Neural cell (in vitro differentiated cells): ENCODE results near the gene AKAP6. TPM values are rescaled to one million over a fixed set of nuclear protein-coding genes. Genes with fewer than 3 reads are reported as not detected.

Experiments used
- H2AFZ ChIP-seq: fragments of 200-600, 300-800 bp; sonication (generic), shearing (Covaris generic); 2 replicates; pipeline ENCODE4 v1.6.0; 2014; ENCODE audit warnings: low read depth, mild to moderate bottlenecking, antibody characterized with exemption, low read length, moderate library complexity
- H3F3A ChIP-seq: fragments of 200-600 bp; shearing (Covaris generic); 2 replicates; pipeline ENCODE4 v1.6.1; 2016; ENCODE audit warnings: mild to moderate bottlenecking, moderate library complexity, mixed read lengths, antibody characterized with exemption, low read length; ENCODE audit not compliant: insufficient read depth, poor library complexity, severe bottlenecking
- H3K27ac ChIP-seq: fragments of 200-600, 300-800 bp; sonication (generic), shearing (Covaris generic); 2 replicates; pipeline ENCODE4 v1.5.1; 2014; ENCODE audit warnings: mild to moderate bottlenecking, low read length, moderate library complexity
- H3K27me3 ChIP-seq: fragments of 300-800, 200-600 bp; sonication (generic), shearing (Covaris generic); 2 replicates; pipeline ENCODE4 v1.6.0; 2014; ENCODE audit warnings: mild to moderate bottlenecking, low read depth, low read length, moderate library complexity; ENCODE audit not compliant: insufficient read depth
- H3K36me3 ChIP-seq: fragments of 300-800, 200-600 bp; sonication (generic), shearing (Covaris generic); 2 replicates; pipeline ENCODE4 v1.5.1; 2014; ENCODE audit warnings: mild to moderate bottlenecking, antibody characterized with exemption, low read length, moderate library complexity; ENCODE audit not compliant: insufficient read depth
- H3K4me2 ChIP-seq: fragments of 300-800, 200-600 bp; sonication (generic), shearing (Covaris generic); 2 replicates; pipeline ENCODE4 v1.6.0; 2014; ENCODE audit warnings: mild to moderate bottlenecking, low read length
- H3K4me3 ChIP-seq: fragments of 300-800, 200-600 bp; sonication (generic), shearing (Covaris generic); 2 replicates; pipeline ENCODE4 v1.5.1; 2014; ENCODE audit warnings: mild to moderate bottlenecking, low read length, moderate library complexity
- H3K79me2 ChIP-seq: fragments of 200-600 bp; shearing (Covaris generic); replicated peaks from 2 replicates; pipeline ENCODE4 v1.6.0; 2014; ENCODE audit warnings: mild to moderate bottlenecking, low read length, moderate library complexity; ENCODE audit not compliant: insufficient read depth
- H3K9ac ChIP-seq: fragments of 300-800, 200-600 bp; sonication (generic), shearing (Covaris generic); 2 replicates; pipeline ENCODE4 v1.6.1; 2016; ENCODE audit warnings: mild to moderate bottlenecking, low read length, mixed read lengths
- H3K9me2 ChIP-seq: fragments of 200-600 bp; shearing (Covaris generic); 2 replicates; pipeline ENCODE4 v1.6.1; 2016; ENCODE audit warnings: mild to moderate bottlenecking, low read length, mixed read lengths; ENCODE audit not compliant: insufficient read depth
- H3K9me3 ChIP-seq: fragments of 200-600, 300-800 bp; sonication (generic), shearing (Covaris generic); 2 replicates; pipeline ENCODE4 v1.6.1; 2016; ENCODE audit warnings: mild to moderate bottlenecking, mixed run types, low read length, moderate library complexity, mixed read lengths
- H4K20me1 ChIP-seq: fragments of 200-600 bp; shearing (Covaris generic); 2 replicates; pipeline ENCODE4 v1.6.1; 2016; ENCODE audit warnings: mild to moderate bottlenecking, mixed run types; ENCODE audit not compliant: insufficient read depth
- EP300 ChIP-seq: fragments of 450-650 bp; conservative IDR thresholded peaks from 2 replicates; pipeline ENCODE4 v1.6.1; 2014; ENCODE audit warnings: antibody characterized with exemption, mild to moderate bottlenecking, moderate library complexity; ENCODE audit not compliant: poor library complexity, severe bottlenecking
- EZH2 ChIP-seq: fragments of 200-600, 300-800 bp; shearing (Covaris generic), sonication (generic); IDR thresholded peaks from 2 replicates; pipeline ENCODE4 v1.6.1; 2014; ENCODE audit warnings: antibody characterized with exemption, low read length, borderline replicate concordance, mild to moderate bottlenecking; ENCODE audit not compliant: insufficient read depth, poor library complexity, severe bottlenecking
- MXI1 ChIP-seq: fragments of 450-650 bp; conservative IDR thresholded peaks from 2 replicates; pipeline ENCODE4 v1.6.1; 2014; ENCODE audit warnings: antibody characterized with exemption, mild to moderate bottlenecking; ENCODE audit not compliant: poor library complexity, severe bottlenecking
- POLR2AphosphoS5 ChIP-seq: IDR thresholded peaks from 2 replicates; pipeline ENCODE4 v1.6.1; 2012
- RAD21 ChIP-seq: fragments of 450-650 bp; conservative IDR thresholded peaks from 2 replicates; pipeline ENCODE4 v1.6.1; 2014; ENCODE audit warnings: antibody characterized with exemption, mild to moderate bottlenecking, moderate library complexity
- SMC3 ChIP-seq: fragments of 450-650 bp; conservative IDR thresholded peaks from 2 replicates; pipeline ENCODE4 v1.6.1; 2014; ENCODE audit warnings: antibody characterized with exemption, mild to moderate bottlenecking, moderate library complexity; ENCODE audit not compliant: poor library complexity
- TAF1 ChIP-seq: IDR thresholded peaks from 2 replicates; pipeline ENCODE4 v1.6.1; 2012; ENCODE audit warnings: low read depth
- polyA plus RNA-seq: library from polyadenylated mRNA; depleted of rRNA; stranded (reverse); fragments of >200 nt; gene quantifications from 2 replicates; pipeline ENCODE4 v1.2.3, GENCODE V29; 2014
- TF ChIP-seq, protein P1 (sequence below): fragments of 450-650 bp; IDR thresholded peaks from 2 replicates; pipeline ENCODE4 v1.5.1; 2014; ENCODE audit warnings: antibody characterized with exemption, mild to moderate bottlenecking, moderate library complexity; ENCODE audit not compliant: poor library complexity, severe bottlenecking
- TF ChIP-seq, protein P2 (sequence below): IDR thresholded peaks from 2 replicates; pipeline ENCODE4 v1.6.1; 2012; ENCODE audit warnings: borderline replicate concordance

AKAP6 gene
- polyA plus RNA-seq, 1 donor from 2014 or later: 15.8 TPM

DNA sequence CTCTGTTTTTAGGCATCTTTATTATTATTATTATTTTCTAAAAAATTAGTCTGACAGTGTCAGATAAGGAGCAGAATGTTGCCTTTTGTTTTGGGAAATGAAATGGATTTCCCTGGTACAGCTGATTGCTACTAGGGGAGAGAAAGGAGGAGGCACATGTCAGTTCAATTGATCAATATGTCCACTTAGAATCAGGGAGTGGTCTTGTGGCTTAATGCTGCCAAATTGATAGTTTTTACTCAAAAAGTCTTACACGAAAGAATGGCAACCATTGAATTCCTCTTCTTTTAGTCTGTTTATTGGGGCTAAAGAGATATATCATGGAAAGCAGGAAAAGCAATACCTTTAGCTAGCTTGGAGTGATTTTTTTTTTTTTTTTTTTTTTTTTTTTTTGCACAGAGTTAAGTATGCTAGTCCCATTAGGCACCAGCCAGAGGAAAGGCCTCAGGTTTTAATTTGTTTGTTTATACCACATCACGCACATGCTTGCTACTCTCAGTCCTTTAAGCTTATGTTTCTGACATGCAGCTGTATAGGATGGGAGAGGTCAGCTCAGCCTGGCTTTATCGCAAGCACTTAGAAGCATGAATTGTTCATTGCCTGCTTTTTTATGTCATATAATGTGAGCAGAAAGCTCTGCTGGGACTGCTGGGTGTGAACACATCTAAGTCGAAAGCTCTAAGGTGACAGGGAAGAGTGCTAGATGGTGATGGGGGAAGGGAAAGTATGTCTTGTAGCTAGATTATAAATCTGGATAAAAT is 1.4 kb downstream of the AKAP6 start:
- Histone ChIP-seq H3K27ac (peak overlapping the region; percentile 95), H3K4me3 (peak overlapping the region; percentile 71)

GRCh38 chr14:32331206-32331605 is 2.1 kb downstream of the AKAP6 start:
- H3K27me3 ChIP-seq: no peaks in the 10 kb centered on the region
- H3K4me2 ChIP-seq: peak overlapping the region; percentile 94
- no peak overlapping the region for H2AFZ ChIP-seq
- peak overlapping the region; percentile 83 for H3K9ac ChIP-seq
- H3K4me3 ChIP-seq: peak overlapping the region; percentile 71
- peaks cover 3% of the 10 kb centered on the region for H4K20me1 ChIP-seq
- no peaks in the 10 kb centered on the region for H3K36me3 ChIP-seq
- H3K27ac ChIP-seq: peak overlapping the region; percentile 95
- peaks cover 79% of the 10 kb centered on the region for H3K79me2 ChIP-seq
- H3K9me3 ChIP-seq: no peaks in the 10 kb centered on the region
- TF ChIP-seq EZH2: no peak
- TF ChIP-seq EP300: no peak
- TF ChIP-seq TAF1: no peak
- TF ChIP-seq MXI1: no peak
- TF ChIP-seq, protein P1, sequence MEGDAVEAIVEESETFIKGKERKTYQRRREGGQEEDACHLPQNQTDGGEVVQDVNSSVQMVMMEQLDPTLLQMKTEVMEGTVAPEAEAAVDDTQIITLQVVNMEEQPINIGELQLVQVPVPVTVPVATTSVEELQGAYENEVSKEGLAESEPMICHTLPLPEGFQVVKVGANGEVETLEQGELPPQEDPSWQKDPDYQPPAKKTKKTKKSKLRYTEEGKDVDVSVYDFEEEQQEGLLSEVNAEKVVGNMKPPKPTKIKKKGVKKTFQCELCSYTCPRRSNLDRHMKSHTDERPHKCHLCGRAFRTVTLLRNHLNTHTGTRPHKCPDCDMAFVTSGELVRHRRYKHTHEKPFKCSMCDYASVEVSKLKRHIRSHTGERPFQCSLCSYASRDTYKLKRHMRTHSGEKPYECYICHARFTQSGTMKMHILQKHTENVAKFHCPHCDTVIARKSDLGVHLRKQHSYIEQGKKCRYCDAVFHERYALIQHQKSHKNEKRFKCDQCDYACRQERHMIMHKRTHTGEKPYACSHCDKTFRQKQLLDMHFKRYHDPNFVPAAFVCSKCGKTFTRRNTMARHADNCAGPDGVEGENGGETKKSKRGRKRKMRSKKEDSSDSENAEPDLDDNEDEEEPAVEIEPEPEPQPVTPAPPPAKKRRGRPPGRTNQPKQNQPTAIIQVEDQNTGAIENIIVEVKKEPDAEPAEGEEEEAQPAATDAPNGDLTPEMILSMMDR: no peak
- TF ChIP-seq SMC3: no peak
- TF ChIP-seq, protein P2, sequence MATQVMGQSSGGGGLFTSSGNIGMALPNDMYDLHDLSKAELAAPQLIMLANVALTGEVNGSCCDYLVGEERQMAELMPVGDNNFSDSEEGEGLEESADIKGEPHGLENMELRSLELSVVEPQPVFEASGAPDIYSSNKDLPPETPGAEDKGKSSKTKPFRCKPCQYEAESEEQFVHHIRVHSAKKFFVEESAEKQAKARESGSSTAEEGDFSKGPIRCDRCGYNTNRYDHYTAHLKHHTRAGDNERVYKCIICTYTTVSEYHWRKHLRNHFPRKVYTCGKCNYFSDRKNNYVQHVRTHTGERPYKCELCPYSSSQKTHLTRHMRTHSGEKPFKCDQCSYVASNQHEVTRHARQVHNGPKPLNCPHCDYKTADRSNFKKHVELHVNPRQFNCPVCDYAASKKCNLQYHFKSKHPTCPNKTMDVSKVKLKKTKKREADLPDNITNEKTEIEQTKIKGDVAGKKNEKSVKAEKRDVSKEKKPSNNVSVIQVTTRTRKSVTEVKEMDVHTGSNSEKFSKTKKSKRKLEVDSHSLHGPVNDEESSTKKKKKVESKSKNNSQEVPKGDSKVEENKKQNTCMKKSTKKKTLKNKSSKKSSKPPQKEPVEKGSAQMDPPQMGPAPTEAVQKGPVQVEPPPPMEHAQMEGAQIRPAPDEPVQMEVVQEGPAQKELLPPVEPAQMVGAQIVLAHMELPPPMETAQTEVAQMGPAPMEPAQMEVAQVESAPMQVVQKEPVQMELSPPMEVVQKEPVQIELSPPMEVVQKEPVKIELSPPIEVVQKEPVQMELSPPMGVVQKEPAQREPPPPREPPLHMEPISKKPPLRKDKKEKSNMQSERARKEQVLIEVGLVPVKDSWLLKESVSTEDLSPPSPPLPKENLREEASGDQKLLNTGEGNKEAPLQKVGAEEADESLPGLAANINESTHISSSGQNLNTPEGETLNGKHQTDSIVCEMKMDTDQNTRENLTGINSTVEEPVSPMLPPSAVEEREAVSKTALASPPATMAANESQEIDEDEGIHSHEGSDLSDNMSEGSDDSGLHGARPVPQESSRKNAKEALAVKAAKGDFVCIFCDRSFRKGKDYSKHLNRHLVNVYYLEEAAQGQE: no peak
- TF ChIP-seq POLR2AphosphoS5: no peak
- TF ChIP-seq RAD21: no peak
- no peaks in the 10 kb centered on the region for H3K9me2 ChIP-seq
- peaks cover 4% of the 10 kb centered on the region for H3F3A ChIP-seq

More for the DNA sequence above, 1.4 kb downstream of the AKAP6 start:
- Histone ChIP-seq H3K36me3 (no peaks in the 10 kb centered on the region), H4K20me1 (peaks cover 3% of the 10 kb centered on the region), H3K9me2 (no peaks in the 10 kb centered on the region), H2AFZ (no peak overlapping the region), H3K27me3 (no peaks in the 10 kb centered on the region), H3K4me2 (peak overlapping the region; percentile 94), H3K9ac (peak overlapping the region; percentile 83), H3K79me2 (peaks cover 72% of the 10 kb centered on the region), H3K9me3 (no peaks in the 10 kb centered on the region), H3F3A (peaks cover 4% of the 10 kb centered on the region)
- TF ChIP-seq, protein P2: peak; percentile 30
- TF ChIP-seq TAF1 (peak; percentile 43), EP300 (no peak), POLR2AphosphoS5 (no peak)
